ENCODE data around the gene LDLRAD4. TPM values are rescaled to one million over a fixed set of nuclear protein-coding genes. Genes with fewer than 3 reads are reported as not detected.

LDLRAD4 gene
- total and polyA plus RNA-seq, 2 experiments from 2014 or later = 0.73 to 1.9 TPM

DNA sequence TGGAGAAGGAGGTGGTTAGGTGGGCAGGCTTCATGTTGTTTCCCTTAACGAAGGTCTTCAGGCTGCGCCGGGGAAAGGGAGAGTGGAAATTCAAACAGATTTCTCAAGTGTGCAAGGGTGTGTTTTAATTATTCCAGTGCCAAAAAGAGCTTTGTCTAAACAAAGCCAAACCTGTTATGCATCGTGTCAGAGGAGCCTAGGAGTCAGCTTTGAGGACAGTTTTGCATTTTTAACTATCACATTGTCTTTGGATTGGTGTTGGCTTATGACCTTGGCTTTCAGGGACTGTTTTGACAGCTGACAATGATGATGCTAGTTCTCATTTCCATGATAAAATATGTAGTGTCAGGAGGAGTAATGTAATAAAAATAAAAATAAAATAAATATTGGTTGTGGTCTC is 144.8 kb downstream of the LDLRAD4 start:
- no peak overlapping the region for H3K4me3 Mint-ChIP-seq
- no peaks in the 10 kb centered on the region; the same call in 2 of the 3 replicates for H3K9me3 Mint-ChIP-seq
- H3F3A ChIP-seq (replicated peaks; ENCODE audit: low read depth) = no peaks in the 10 kb centered on the region
- no peak overlapping the region for H3K4me3 ChIP-seq
- H3K4me2 ChIP-seq = no peak overlapping the region
- TF ChIP-seq ETS1 (IDR thresholded peaks at IDR 0.05) (no peak), POLR2AphosphoS5 (IDR thresholded peaks at IDR 0.05; ENCODE audit: low read depth) (no peak), CREB1 (CRISPR knock-in tag; IDR thresholded peaks at IDR 0.05; ENCODE audit: low read depth) (no peak), REST (IDR thresholded peaks at IDR 0.05; ENCODE audit: unreplicated experiment) (no peak), JUNB (IDR thresholded peaks at IDR 0.05; ENCODE audit: unreplicated experiment) (no peak), NANOG (IDR thresholded peaks at IDR 0.05; ENCODE audit: borderline replicate concordance) (no peak), EZH2phosphoT487 (IDR thresholded peaks at IDR 0.05; ENCODE audit: unreplicated experiment) (no peak)
- no peaks in the 10 kb centered on the region for H3K27me3 ChIP-seq (ENCODE audit: insufficient read depth)
- no peak overlapping the region for H3K27ac Mint-ChIP-seq
- no peaks in the 10 kb centered on the region; the same call in 1 of the 2 replicates for H3K9me2 ChIP-seq (ENCODE audit: insufficient read depth)
- ATAC-seq = no peak
- no peak overlapping the region for H3K27ac ChIP-seq (ENCODE audit: low read depth)
- DNase-seq (ENCODE audit: low spot score) = no peak
- no peaks in the 10 kb centered on the region for H3K79me2 ChIP-seq (replicated peaks; ENCODE audit: insufficient read depth)
- H3K36me3 Mint-ChIP-seq (ENCODE audit: low read depth) = no peaks in the 10 kb centered on the region
- peaks cover 3% of the 10 kb centered on the region for H3K27me3 Mint-ChIP-seq (ENCODE audit: insufficient read depth, low read depth, poor library complexity)
- H3K4me1 Mint-ChIP-seq = peaks cover 23% of the 10 kb centered on the region
- H2AFZ ChIP-seq = no peak overlapping the region
- no peaks in the 10 kb centered on the region for H3K36me3 ChIP-seq (ENCODE audit: insufficient read depth)
- no peaks in the 10 kb centered on the region; the same call in 1 of the 2 replicates for H4K20me1 ChIP-seq (replicated peaks; ENCODE audit: insufficient read depth)
- peaks cover 3% of the 10 kb centered on the region; the same call in 1 of the 2 replicates for H3K4me1 ChIP-seq (ENCODE audit: insufficient read depth)

DNA sequence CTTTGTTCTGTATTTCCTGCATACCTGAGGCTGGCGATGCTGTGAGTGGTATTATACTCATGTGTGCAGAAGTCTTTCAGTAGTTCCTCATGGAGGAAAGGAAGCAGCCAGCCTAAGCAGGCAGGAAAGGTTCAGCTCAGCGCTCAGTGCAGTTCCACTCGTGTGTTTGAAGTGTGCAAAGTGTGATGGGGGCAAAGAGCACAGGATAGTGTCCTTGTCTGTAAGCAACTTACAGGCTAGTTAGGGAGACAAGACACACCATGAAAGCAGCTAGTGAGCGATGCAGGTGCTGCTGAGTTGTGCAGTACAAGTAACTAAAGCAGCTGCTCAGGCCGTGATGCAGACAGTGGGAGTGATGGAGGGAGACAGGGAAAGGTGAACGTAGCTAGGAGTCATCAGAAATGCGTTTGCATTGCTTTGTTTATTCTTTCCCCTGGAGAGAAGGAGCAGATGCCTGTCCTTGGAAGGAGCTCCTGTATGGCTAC is 146.2 kb downstream of the LDLRAD4 start:
- no peak overlapping the region for H3K4me3 Mint-ChIP-seq
- no peaks in the 10 kb centered on the region for H3K9me3 Mint-ChIP-seq
- Histone ChIP-seq H4K20me1 (replicated peaks; ENCODE audit: insufficient read depth) (no peaks in the 10 kb centered on the region; the same call in 1 of the 2 replicates), H3K79me2 (replicated peaks; ENCODE audit: insufficient read depth) (no peaks in the 10 kb centered on the region), H3K36me3 (ENCODE audit: insufficient read depth) (no peaks in the 10 kb centered on the region), H3F3A (replicated peaks; ENCODE audit: low read depth) (no peaks in the 10 kb centered on the region), H3K4me3 (no peak overlapping the region), H3K4me2 (no peak overlapping the region), H3K27ac (ENCODE audit: low read depth) (no peak overlapping the region), H3K27me3 (ENCODE audit: insufficient read depth) (no peaks in the 10 kb centered on the region), H3K9me2 (ENCODE audit: insufficient read depth) (no peaks in the 10 kb centered on the region; the same call in 1 of the 2 replicates), H3K4me1 (ENCODE audit: insufficient read depth) (peaks cover 3% of the 10 kb centered on the region; the same call in 1 of the 2 replicates), H2AFZ (no peak overlapping the region)
- peaks cover 7% of the 10 kb centered on the region for H3K27me3 Mint-ChIP-seq (ENCODE audit: insufficient read depth, low read depth, poor library complexity)
- H3K36me3 Mint-ChIP-seq (ENCODE audit: low read depth) = no peaks in the 10 kb centered on the region
- peaks cover 23% of the 10 kb centered on the region for H3K4me1 Mint-ChIP-seq
- no peak for ATAC-seq
- no peak overlapping the region for H3K27ac Mint-ChIP-seq
- no peak for DNase-seq (ENCODE audit: low spot score)
- TF ChIP-seq CREB1 (CRISPR knock-in tag; IDR thresholded peaks at IDR 0.05; ENCODE audit: low read depth) (no peak), JUNB (IDR thresholded peaks at IDR 0.05; ENCODE audit: unreplicated experiment) (no peak), ETS1 (IDR thresholded peaks at IDR 0.05) (no peak), EZH2phosphoT487 (IDR thresholded peaks at IDR 0.05; ENCODE audit: unreplicated experiment) (no peak), ZNF114 (CRISPR knock-in tag; IDR thresholded peaks at IDR 0.05) (no peak), REST (IDR thresholded peaks at IDR 0.05; ENCODE audit: unreplicated experiment) (no peak)

Measured in GM23338 (cell line).